ENCODE results near the gene TMEM158.

TMEM158 gene

DNA sequence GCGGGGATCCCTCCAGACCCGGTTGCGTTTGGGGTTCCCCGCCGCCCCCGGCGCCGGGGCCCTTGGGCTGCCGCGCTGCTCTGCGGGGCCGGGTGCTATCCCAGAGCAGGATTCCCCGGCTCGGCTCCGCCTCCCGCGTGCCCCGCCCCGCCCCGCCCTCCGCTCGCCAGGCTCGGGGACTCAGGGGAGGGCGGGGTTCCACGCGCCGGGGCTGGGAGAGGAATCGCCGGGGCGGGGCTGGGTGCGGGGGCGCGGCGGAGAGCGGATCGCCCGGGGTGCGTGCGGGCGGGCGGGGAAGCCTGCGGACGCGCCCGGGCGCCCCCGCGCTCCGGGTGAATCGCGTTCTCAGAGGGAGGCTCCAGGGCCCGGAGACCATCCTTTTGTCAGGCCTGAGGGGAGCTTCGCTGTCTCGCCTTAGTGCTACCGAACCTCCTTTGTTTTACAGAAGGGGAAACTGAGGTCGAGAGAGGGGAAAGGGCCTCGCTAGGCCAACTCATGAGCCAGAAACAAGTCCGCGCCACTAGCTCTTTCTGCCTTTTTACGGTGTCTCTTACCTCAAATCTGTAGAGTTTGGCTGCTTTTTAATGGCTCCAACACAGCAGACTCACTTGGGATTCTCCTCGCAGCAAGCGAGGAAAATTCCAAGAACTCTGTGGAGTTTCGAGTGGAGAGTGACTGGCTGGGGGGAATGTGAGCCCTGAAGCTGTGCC is at the start of gene TMEM158:
TMEM158 (minus strand) TSS at position 82 of the 710 bp plus-strand sequence. CDS start 260 bp downstream, outside the sequence.
- DNase-seq = no peak

DNA sequence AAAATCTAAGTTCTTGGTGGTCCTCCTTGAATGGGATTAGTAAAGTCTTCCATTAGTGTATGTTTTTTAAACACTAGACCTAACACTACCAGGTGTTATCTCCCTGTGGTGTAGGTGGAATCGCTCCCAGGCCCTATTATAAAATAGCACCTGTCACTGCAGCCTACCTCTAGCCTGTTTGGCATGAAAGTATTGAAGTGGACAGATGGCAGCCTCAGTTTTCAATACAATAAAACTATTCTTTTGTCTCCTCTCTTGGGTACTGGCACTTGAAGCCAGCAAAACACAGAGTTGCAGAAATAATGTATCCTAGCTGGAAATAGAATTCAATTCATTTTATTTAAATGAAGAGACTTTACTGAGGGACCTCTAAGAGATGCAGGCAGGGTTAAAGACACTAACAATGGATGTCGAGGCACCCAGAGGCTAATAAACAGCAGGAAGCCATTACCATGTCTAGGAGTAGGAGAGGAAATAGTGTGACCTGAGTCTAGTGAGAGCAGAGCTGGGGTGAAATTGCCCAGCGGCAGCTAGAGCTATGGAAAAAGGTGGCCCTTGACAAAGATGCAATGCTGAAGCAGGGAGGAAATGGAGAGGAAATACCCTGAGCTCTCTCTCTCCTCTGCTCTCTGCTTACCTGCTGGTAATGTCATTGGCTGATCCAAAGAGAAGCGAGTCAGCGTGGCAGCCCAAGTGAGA is 49.1 kb upstream of the TMEM158 start:
- no peak for DNase-seq

DNA sequence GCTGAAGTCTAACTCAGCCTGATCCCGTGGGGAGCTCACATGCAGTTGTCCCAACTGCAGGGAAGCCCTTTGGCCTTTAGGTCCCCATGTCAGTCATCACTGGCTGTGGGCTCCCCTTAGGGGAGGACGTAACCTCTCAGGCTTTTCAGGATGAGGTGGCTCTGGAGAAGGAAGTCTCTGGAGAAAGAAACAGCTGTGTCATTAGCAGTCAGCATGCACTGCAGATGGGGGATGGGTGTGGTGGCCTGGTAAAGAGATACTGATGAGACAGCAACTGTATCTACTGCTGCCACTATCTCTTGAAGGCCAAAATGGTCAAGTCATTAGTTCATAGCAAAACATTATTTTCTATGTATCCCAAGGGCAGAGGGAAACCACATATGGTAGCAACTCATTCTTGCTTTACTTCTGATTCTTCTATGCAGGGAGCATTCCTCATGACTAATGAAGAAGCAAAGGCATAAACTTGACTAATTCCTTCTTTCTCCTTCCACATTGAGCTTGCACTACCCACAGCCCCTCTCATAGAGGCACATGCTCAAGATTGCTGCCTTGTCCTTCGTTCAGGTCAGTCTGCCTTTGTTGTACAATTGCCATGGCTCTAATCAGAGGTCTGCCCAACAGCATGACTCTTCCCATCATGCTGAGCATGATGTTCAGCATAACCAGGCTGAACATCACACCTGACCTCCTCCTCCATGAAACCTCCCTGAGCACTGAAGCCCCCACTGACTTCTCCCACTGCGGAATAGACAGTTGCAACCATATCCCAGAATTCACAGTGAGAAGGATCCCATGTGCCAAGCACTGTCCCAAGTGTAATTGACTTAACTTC is 47.8 kb upstream of the TMEM158 start:
- no peak for DNase-seq

DNA sequence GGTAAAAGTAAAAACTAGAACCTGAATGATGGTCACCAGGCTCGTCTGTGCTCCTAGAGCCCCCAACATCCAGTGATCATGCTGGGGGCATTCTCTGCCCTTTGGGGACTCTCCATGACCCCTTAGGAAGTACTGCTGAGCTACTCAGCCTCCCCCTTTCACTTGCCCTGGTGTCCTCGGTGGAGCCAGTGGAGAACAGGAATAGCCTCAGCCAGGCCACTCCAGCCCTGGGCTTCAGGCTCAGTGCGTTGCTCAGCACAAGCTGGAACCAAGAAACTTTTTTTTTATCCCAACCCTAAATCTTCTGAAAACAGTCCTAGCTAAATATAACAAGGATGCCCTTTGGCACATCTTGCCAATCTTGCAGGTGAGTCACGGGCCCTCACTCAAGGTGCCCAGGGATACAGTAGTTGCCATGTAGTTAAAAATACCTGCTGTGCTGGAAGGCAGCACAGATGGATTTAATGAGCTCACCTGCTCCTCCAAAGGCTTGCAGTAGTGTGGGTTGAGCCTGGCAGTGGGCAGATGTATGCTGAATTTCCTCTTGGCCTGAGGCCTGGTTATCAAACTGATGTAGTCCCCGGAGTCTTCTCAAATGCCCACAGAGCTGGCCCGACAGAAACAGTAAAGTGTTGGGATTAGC is 46.9 kb upstream of the TMEM158 start:
- DNase-seq = no peak

DNA sequence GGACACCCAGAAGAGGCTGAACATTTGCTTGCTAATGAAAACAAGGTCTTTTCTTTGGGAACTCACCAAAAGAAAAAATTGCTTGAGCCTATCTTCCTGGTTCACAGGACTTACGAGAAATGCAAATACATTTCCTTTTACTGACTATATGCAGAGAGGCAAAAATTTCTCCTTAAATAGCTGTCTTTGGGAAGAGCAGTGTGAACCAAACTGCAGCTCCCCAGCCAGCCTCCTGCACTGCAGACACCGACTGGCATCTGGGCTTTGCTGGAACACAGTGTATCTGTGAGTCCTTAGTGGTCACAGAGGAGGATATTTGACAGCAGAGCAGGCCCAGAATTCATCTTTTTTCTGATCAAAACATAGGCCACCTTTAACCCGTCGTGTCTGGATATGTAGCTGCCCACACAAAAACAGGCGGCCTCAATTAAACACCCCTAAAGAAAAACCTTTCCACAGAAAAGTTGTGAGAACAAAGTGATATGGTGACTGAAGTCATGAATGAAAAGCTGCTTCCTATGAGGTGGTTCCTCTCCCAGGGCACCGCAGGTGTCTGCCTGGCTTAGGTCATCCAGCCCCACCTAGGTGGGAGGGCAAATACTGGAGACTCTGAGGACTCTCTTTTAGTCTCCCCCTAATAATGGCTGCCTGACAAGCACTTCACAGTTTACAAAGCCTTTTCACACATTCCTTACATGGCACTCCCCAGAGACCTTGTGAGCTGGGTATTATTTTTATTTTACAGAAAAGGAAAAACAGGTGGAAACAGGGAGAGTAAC is 46.1 kb upstream of the TMEM158 start:
- DNase-seq = no peak

DNA sequence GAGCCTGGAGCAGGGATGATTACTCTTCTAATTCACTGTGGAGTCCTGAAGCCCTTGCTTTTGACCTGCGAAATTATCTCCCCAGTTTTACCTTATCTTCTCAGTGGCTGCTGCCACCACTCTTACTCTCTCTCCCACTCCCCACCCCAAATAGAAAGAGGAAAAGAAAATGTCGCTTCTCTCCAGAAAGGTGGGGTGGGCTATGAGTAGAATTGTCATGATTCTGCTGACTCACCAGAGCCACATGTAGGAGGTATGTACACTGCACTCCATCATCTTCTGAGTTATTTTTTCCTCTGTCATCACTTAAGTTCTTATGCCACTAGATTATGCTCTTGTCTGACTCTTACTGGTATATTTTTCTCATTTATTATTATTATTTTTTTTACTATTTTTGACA is 43.9 kb upstream of the TMEM158 start:
- no peak for DNase-seq

DNA sequence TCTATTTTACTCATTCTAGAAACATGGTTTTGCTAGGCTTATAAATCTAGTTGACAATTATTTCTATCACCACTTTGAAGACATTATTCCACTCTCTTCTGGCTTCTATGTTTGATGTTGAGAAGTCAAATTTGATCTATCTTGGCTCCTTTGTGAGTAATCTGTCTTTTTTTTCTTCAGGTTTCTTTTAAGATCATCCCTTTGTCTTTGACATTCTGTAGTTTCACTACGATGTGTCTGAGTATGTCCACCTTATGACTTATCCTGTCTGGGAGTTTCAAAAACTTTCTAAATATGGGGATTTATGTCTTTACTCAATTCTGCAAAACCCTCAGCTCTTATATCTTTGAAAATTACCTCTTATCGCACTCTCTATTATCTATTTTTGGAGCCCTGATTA is 41.0 kb upstream of the TMEM158 start:
- no peak for DNase-seq

DNA sequence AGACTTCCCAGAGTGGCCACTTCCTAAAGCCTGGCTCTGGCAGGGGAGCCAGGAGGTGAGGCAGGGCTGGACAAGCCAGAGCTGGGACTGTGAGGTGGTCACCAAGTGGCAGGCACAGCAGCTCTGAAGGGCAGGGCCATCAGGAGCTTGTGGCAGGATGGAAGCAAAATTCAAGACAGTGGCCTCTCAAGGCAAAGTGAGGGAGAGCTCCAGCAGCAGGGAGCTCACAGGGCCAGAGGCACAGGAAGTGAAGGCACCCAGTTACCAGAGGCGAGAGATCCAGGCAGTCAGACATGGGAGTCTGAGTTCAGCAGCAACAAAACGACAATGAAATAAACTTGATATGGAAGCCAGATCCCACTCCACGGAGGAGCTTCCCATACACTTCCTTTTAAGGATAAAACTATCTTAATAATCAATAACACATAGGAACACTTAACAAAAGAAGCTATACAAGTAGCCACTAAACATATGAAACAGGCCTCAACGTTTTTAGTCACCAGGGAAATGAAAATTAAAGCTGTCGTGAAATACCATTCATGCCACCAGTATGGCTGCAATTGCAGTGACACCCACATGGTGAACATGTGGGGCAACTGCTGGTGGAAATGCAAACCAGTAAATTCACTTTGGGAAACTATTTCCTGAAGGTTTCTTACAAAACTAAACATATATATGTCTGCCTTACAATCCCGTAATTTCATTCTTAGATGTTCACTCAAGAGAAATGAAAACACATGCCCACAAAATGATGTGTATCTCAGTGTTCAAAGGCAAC is 35.4 kb upstream of the TMEM158 start:
- no peak for DNase-seq

DNA sequence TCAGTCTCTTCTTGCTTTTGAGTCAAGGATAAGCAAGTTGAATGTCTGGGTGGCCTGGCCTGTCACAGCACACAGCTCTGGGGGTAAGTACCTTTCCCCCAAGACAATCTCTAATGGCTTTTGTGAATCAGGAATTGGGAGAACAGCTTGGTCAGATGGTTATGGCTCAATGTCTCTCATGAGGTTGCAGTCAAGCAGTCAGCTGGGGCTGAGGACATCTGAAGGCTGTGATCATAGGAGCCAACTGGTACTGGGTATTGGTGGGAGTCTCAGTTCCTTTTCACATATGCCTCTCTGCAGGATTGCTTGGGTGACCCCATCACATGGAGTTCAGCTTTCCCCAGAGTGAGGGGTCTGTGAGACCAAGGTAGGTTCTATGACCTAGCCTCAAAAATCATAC is 33.0 kb upstream of the TMEM158 start:
- DNase-seq = no peak

DNA sequence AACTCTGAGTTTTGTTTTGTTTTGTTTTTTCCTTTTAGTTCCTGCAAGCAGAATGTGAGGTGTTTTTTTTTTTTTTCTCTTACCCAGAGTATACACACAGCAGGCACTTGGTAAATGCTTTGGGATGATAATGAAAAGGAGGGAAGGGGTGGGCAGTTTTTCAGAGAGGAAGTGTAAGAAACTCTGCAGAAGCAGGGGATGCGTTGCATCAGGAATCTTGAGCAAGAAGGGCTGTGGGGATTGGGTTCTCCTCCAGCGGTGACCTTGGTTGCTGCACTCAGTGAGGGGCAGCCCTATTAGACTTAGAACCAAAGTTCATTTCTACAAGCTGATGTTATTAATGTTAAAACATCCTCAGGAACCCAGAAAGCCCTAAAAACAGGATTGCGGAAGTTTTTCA is 32.2 kb upstream of the TMEM158 start:
- DNase-seq = no peak

DNA sequence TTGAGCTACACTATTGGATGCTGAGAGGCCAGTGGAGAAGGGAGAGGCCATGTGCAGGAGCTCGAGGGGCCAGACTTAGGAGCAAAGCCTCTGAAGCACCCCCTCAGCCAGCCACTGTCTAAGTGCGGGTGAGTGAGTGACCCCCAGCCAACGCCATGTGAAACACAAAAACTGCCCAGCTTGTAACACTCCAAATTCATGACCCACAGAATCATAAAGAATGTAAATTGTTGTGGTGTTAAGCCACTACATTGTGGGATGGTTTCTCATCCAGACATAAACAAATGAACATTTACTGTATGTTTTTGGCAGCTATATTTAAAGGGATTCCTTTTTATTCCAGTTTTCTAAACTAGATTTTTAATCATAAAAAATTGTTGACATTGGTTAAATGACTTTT is 27.2 kb upstream of the TMEM158 start:
- no peak for DNase-seq

DNA sequence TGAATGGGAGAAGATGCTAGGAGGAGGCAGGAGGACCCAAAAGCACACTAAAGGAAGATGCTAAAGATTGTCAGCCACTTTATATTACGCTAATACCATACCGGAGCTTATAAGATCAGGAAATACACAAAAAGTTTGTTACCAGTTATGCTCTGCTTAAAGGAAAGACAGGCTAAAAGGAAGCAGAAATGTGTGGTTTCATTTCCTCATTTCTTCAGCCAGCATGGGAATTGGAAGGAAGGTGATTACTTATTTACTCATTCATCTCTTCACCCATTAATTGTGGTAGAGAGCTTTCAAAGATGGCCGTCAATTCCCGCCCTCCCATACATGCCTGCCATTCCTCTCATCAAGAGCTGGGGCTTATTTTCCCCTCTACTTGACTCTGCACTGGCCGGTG is 26.7 kb upstream of the TMEM158 start:
- DNase-seq = no peak

DNA sequence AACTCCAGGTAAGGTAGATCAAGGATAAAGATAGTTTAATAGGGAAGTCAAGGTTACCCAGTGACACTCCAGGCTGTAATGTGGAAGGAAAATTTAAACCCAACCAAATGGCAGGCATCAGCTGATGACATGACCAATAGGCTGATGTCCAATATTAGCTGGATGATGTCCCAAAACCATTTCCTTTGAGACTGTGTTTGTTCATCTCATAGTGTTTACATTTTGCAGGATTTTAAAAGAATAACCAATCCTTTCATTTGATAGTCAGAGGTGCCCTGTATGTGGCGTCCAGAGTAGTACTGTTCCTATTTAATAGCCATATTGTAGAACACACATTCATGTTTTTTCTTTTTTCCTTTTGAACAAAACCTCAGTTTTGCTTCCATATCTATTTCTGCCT is 23.3 kb upstream of the TMEM158 start:
- no peak for DNase-seq

DNA sequence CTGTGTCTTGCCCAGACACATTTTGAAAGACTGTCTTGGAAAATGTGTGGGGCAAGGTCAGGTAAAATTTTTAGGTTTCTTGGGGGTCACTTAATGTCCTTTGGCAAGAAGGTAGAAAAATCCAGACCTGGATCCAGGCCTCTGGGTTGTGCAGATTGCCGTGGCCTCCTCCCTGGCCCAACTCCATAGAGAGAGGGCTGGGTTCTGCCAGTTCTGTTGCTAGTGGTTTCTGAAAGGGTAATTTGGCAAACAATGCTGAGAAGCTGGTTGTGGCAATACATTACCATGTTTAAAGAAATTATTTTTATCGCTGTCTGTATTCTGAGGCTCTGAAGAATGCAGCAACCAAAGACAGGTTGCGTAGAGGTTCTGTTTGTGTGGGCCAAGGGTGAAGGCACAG is 20.2 kb upstream of the TMEM158 start:
- DNase-seq = no peak

DNA sequence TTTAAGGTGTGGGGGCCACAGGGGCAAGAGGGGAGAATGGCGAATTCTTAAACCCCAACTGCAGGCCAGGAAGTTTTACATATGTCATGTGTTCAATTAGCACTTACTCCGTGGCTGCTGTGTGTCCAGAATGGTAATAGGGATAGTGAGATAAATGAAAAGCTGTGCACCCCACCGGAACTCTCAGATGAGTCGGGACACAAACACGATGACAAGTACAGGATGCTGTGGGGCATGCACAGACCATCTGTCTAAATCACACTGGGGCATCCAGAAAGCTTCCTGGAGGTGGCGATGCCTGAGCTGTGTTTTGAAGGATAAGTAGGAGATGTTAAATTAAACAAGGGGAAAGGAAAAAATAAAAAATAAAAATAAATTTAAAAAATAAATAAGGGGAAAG is 18.3 kb upstream of the TMEM158 start:
- DNase-seq = no peak

DNA sequence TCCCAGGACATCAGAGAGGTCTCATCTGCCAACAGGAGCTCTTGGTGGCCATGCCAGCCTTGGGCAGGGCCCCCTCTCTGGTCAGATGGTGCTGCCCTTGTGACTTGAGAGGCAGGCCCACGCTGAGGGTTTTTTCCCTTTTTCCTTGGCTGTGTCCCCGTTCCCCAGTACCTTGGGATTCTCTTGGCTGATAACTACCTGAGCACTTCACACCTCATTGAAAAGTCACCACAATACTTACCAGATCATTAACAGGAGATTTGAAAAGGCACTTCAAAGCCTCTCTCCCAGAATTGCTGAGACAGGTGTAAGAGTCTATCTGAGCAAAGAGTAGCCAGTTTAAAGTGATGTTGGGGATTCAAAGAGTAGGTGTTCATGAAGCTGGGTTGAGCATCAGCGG is 15.1 kb upstream of the TMEM158 start:
- no peak for DNase-seq

DNA sequence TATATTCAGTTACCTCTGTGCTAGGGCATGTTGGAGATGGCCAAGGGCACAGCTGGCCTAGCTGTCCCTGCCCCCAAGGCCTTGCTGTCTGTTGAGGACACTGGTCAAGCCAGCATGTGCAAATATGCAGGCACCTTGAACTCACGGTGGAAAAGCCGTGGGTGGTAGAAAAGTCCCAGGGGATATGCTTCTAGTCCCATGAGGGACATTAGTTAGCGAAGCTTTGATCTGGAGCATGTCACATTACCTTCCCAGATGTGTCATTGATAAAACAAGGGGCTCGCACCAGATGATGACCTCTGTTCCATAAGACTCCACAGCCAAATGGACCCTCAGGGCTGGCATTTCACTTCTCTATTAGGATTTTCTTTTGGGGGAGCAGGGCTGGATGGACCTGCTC is 14.2 kb upstream of the TMEM158 start:
- no peak for DNase-seq

DNA sequence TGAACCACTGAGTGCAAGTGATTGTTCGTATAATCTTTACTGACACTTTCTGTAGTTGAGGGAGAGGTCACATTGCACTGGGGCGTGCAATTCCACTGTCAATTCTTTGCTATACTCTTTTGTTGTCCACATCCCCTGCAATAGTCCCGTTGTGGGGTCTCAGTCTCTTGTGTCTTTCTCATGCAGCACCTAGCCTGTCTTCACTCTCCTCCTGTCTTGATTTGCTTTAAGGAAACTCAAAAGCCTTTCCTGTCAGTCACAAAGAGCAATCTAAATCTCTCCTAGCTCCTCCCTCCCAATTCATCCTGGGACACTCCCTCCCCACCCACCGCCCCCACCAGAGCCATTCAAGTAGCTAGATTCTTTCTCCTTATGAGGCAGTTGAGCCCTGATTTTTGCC is 13.2 kb upstream of the TMEM158 start:
- DNase-seq = no peak

DNA sequence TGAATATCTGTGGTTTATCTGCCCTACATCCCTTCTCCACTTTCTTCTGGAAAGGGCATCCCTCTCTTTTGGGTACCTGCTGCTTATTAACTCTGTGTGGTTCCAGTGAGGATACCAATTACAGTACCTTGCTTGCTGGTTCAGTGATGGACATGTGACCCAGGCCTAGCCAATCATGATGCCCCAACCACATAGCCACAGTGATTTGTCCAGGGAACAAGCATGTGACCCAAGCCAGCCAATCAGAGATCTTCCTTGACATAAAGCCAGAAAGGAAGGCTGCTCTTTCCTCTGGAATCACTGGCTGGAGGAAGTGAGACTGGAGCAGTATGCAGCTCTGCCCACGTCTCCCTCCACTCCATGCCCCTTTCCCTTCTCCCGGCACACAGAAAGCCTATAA is 10.9 kb upstream of the TMEM158 start:
- DNase-seq = no peak

DNA sequence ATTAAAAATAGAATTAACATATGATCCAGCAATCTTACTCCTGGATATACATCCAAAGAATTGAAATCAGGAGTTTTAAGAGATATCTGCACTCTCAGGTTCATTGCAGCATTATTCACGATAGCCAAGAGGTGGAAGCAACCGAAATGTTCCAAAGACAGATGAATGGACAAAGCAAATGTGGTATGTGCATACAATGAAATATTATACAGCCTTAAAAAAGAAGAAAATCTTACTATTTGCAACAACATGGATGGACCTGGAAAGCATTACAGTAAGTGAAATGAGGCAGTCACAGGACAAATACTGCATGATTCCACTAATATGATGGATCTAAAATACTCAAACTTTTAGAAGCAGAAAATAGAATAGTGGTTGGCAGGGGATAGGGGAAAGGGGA is 9.3 kb upstream of the TMEM158 start:
- DNase-seq = no peak

DNA sequence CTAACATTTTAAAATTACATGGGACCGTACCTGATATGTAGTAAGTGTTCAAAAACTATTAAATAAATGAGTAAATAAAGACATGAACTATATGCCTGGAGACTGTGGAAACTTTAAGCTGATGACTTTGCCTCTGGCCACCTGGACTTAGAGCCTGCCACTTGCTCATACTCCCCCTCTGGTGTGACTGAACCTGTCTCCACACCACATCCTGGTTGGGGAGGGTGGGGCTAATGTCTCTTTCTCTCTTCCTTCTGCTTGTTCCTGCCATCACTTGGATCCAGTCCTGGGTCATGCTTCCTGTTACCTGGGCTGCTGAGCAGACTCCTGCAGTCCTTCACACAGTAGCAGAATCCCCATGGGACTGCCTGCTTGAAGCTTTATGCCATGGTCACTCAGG is 8.2 kb upstream of the TMEM158 start:
- no peak for DNase-seq

DNA sequence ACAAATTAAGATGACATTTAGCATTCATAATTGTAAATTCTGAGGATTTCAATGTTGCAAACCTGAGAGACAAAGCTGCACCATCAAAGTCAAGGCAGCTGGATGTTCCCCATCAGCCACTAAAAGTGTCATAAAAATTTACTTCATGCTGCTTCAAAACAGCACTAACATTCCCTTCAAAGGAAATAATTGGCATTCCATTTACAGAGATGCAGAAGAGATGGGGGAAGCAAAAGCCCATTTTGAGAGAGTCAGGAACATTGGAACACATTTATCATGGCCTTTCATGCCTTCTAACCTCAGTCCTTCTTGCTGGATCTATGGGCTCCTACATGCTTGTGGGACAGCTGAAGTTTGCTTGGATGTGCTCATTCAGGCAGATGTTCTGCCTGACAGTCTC is 6.4 kb upstream of the TMEM158 start:
- no peak for DNase-seq
